Thyroid gland (tissue), 4 donors: ENCODE measurements around the gene RNF126.

Experiments
- CTCF ChIP-seq, 6 experiments: fragments of 200-600 bp in 3 of 6; fragments of 450-650 bp in 3 of 6; sonication (generic) in 3 of 6; IDR thresholded peaks; one replicate each; pipeline ENCODE4 v1.5.1; 2016 to 2019; ENCODE audit warnings: antibody characterized with exemption in 6 of 6, mild to moderate bottlenecking in 2 of 6, inconsistent platforms in 1 of 6, moderate library complexity in 1 of 6
- POLR2A ChIP-seq, 2 donors: fragments of 450-650 bp; IDR thresholded peaks; one replicate each; pipeline ENCODE4 v1.6.1; 2017; ENCODE audit warnings: antibody characterized with exemption in 2 of 2, mild to moderate bottlenecking in 2 of 2, moderate library complexity in 1 of 2

GRCh38 chr19:646779-647565, 16.0 kb downstream of the RNF126 start:
- no peak for TF ChIP-seq CTCF (IDR thresholded peaks at IDR 0.05)
- no peak for TF ChIP-seq POLR2A (IDR thresholded peaks at IDR 0.05)
